ENCODE data around the gene GNG2. TPM values are rescaled to one million over a fixed set of nuclear protein-coding genes. Genes with fewer than 3 reads are reported as not detected.

Gene GNG2
- total and polyA plus RNA-seq, 2 experiments from 2014 or later = 5.0 to 13.7 TPM

- H3K4me3 ChIP-seq = no peak overlapping the region
- H3K9me2 ChIP-seq (replicated peaks; ENCODE audit: insufficient read depth) = no peaks in the 10 kb centered on the region
- no peak overlapping the region for H2AFZ ChIP-seq
- H3K27me3 ChIP-seq = no peaks in the 10 kb centered on the region
- no peaks in the 10 kb centered on the region for H3K79me2 ChIP-seq
- no peak for TF ChIP-seq EZH2 (IDR thresholded peaks at IDR 0.05; ENCODE audit: borderline replicate concordance)
- TF ChIP-seq EZH2phosphoT487 (IDR thresholded peaks at IDR 0.05; ENCODE audit: low read depth, severe bottlenecking, unreplicated experiment) = no peak
- TF ChIP-seq CTCF (IDR thresholded peaks at IDR 0.05; ENCODE audit: poor library complexity) = no peak
- H3K36me3 ChIP-seq (replicated peaks; ENCODE audit: insufficient read depth, low read depth) = no peaks in the 10 kb centered on the region
- H3K27ac ChIP-seq = no peak overlapping the region
- no peaks in the 10 kb centered on the region for H3K9me3 ChIP-seq (ENCODE audit: low read depth)
- WGBS (ENCODE audit: low lambda C conversion rate, missing lambda C conversion rate) = 56% methylated on average over 3 of the region's 3 CpGs
- no peaks in the 10 kb centered on the region for H3K4me1 ChIP-seq (ENCODE audit: insufficient read depth)
- no peaks in the 10 kb centered on the region for H4K20me1 ChIP-seq (ENCODE audit: insufficient read depth, poor library complexity, severe bottlenecking)
- H3K4me2 ChIP-seq = no peak overlapping the region
- DNase-seq (ENCODE audit: low spot score) = no peak
Observed at GRCh38 chr14:51951656-51952055, 91.2 kb downstream of the GNG2 start.

- Histone ChIP-seq H3K9me3 (ENCODE audit: low read depth) (no peaks in the 10 kb centered on the region), H3K9me2 (replicated peaks; ENCODE audit: insufficient read depth) (no peaks in the 10 kb centered on the region), H3K4me3 (no peak overlapping the region), H3K27ac (no peak overlapping the region), H4K20me1 (ENCODE audit: insufficient read depth, poor library complexity, severe bottlenecking) (no peaks in the 10 kb centered on the region), H3K4me1 (ENCODE audit: insufficient read depth) (no peaks in the 10 kb centered on the region), H3K4me2 (no peak overlapping the region), H2AFZ (no peak overlapping the region), H3K36me3 (replicated peaks; ENCODE audit: insufficient read depth, low read depth) (no peaks in the 10 kb centered on the region), H3K79me2 (no peaks in the 10 kb centered on the region), H3K27me3 (no peaks in the 10 kb centered on the region)
- no peak for TF ChIP-seq EZH2 (IDR thresholded peaks at IDR 0.05; ENCODE audit: borderline replicate concordance)
- no peak for DNase-seq (ENCODE audit: low spot score)
- 91% methylated on average over 2 of the region's 2 CpGs for WGBS (ENCODE audit: low lambda C conversion rate, missing lambda C conversion rate)
Observed at GRCh38 chr14:51954031-51954430, 93.6 kb downstream of the GNG2 start.

- no peak overlapping the region for H3K4me2 ChIP-seq
- no peaks in the 10 kb centered on the region for H3K27me3 ChIP-seq
- WGBS (ENCODE audit: low lambda C conversion rate, missing lambda C conversion rate) = 93% methylated on average over 3 of the region's 3 CpGs
- H3K4me3 ChIP-seq = no peak overlapping the region
- H3K4me1 ChIP-seq (ENCODE audit: insufficient read depth) = no peaks in the 10 kb centered on the region
- no peaks in the 10 kb centered on the region for H3K79me2 ChIP-seq
- no peaks in the 10 kb centered on the region for H3K9me3 ChIP-seq (ENCODE audit: low read depth)
- DNase-seq (ENCODE audit: low spot score) = no peak
- no peaks in the 10 kb centered on the region for H3K36me3 ChIP-seq (replicated peaks; ENCODE audit: insufficient read depth, low read depth)
- H2AFZ ChIP-seq = no peak overlapping the region
- H3K9me2 ChIP-seq (replicated peaks; ENCODE audit: insufficient read depth) = no peaks in the 10 kb centered on the region
- H3K27ac ChIP-seq = no peak overlapping the region
- no peaks in the 10 kb centered on the region for H4K20me1 ChIP-seq (ENCODE audit: insufficient read depth, poor library complexity, severe bottlenecking)
- TF ChIP-seq EZH2 (IDR thresholded peaks at IDR 0.05; ENCODE audit: borderline replicate concordance) (no peak), CTCF (IDR thresholded peaks at IDR 0.05; ENCODE audit: poor library complexity) (no peak), EZH2phosphoT487 (IDR thresholded peaks at IDR 0.05; ENCODE audit: low read depth, severe bottlenecking, unreplicated experiment) (no peak)
Observed at GRCh38 chr14:51954657-51955056, 94.2 kb downstream of the GNG2 start.

- Histone ChIP-seq H3K27ac (no peak overlapping the region), H3K4me2 (no peak overlapping the region), H3K79me2 (no peaks in the 10 kb centered on the region), H3K9me2 (replicated peaks; ENCODE audit: insufficient read depth) (no peaks in the 10 kb centered on the region), H3K4me1 (ENCODE audit: insufficient read depth) (no peaks in the 10 kb centered on the region), H3K27me3 (no peaks in the 10 kb centered on the region), H3K36me3 (replicated peaks; ENCODE audit: insufficient read depth, low read depth) (no peaks in the 10 kb centered on the region), H4K20me1 (ENCODE audit: insufficient read depth, poor library complexity, severe bottlenecking) (no peaks in the 10 kb centered on the region), H2AFZ (no peak overlapping the region), H3K4me3 (no peak overlapping the region), H3K9me3 (ENCODE audit: low read depth) (no peaks in the 10 kb centered on the region)
- 98% methylated on average over 2 of the region's 2 CpGs for WGBS (ENCODE audit: low lambda C conversion rate, missing lambda C conversion rate)
- DNase-seq (ENCODE audit: low spot score) = no peak
- no peak for TF ChIP-seq EZH2 (IDR thresholded peaks at IDR 0.05; ENCODE audit: borderline replicate concordance)
- no peak for TF ChIP-seq EZH2phosphoT487 (IDR thresholded peaks at IDR 0.05; ENCODE audit: low read depth, severe bottlenecking, unreplicated experiment)
Observed at GRCh38 chr14:51957950-51958349, 97.5 kb downstream of the GNG2 start.

Data from hepatocyte (in vitro differentiated cells).